HG03342 (cell line): ENCODE measurements around the gene AHRR.
A peak's percentile ranks its signal among the peaks of the same experiment; 100 is the strongest.

ENCODE experiments used
- ATAC-seq: cut with Tn5 transposase; IDR thresholded peaks from one replicate; pipeline ENCODE4 v1.9.1; 2021; ENCODE audit warnings: mild to moderate bottlenecking, moderate library complexity; ENCODE audit not compliant: unreplicated experiment

The AHRR gene

GRCh38 chr5:435961-436640, 114.6 kb downstream of the AHRR start:
- no peak for ATAC-seq

DNA sequence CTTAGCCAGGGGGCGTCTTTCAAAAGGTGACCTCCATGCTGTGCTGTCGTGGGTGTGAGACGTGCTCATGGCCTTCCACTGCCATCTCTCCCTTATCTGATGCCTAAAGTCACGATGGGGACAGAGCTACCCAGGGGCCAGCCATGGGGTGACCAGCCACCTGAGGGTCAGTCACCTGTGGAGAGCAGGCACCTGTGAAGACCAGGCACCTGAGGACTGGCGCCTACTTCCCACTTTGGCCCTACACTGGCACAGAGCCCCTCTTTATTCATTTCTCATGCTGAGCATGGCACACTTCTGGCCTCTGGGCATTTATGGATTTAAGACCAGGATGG, 115.1 kb downstream of the AHRR start:
- no peak for ATAC-seq

DNA sequence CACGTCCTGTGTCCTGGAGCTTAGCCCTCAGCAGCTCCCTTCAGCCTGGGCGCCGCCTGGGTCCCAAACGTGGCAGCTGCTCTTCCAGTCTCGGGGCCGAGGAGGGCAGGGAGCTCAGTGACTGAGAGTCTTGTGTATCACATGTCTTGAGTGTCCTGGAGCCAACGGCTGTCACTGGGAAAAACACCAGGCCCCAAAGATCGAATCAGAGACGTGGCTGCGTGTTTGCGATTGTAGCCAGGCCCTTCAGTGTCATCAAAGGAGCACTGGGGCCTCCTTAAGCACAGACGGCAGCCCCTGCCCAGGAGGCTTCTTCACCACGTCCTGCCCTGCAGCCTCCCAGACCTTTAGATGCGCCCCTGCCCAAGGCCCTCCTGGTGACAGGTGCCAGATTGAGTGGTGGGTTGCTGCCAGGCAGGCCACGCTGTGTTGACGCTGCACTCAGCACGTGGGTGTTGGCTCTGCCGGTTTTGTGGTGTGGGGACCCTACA, 115.8 kb downstream of the AHRR start:
- ATAC-seq, result no peak

- no peak for ATAC-seq
Observed at GRCh38 chr5:438481-438981, 117.0 kb downstream of the AHRR start.

DNA sequence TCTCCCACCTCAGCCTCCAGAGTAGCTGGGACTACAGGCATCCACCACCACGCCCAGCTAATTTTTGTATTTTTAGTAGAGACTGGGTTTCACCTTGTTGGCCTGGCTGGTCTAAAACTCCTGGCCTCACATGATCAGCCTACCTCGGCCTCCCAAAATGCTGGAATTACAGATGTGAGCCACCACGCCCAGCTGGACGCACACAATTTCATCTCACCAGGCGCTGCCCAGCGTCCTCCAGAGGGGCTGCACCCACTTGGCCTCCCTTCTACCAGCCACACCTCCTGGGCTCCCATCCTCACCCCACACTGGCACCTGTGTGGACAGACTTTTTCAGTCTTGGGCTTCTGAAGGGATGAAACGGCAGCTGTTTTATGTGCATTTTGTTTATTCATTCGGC, 117.7 kb downstream of the AHRR start:
- ATAC-seq, result no peak

DNA sequence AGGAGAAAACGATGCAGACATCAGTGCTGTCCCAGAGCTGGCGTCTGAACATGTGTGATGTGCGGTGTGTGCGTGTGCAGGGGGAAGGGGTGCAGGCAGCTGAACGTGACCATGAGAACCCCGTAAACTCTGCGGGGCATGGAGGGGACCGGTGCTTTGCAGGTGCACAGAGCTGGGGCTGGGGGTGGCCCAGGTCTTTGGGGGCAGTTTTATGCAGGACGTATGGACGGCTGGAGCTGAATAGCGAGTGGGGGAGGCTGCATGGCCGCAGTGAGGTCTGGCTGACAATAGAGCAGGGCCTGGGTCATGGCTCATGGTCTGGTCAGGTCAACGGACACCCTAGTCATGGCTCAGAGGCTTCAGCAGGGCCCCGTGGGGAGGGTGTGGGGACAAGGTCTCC, 118.1 kb downstream of the AHRR start:
- no peak for ATAC-seq

DNA sequence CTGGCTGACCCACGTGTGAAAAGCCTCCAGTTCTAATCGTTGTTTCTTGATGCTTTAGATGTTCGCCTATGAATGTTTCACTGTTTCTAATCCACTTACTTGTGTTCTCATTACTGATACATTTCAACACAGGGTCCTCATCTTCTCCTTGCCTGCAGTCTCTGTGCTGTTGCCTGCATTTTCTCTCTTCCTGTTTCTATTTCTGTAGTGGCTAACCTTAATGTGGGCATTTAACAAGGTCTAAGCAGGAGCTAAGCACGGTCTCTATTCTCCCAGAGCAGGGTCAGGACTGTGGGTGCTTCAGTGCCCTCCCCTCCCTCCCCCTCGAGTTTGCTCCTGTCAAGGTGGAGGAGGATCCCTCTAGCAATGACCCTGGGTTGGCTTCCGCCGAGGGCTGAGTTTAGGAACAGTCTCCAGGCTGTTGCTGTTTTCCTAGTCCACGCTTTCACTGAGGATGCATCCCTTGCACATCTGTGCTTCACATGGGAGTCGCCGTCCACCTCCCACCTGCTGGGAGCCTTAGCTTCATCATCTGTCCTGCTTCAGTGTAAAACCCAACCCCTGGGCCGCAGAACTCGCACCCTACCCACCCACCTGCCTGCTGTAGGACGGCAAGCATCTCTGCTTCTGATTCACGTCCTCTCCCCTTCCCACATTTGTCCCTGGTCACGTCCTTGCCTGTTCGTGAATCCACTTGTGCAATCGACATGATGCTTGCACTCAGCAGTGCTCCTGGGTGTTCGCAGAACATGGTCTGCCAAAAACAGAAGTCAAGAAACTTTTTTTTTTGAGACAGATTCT, 119.1 kb downstream of the AHRR start:
- ATAC-seq, result no peak

GRCh38 chr5:441996-442334, 120.5 kb downstream of the AHRR start:
- no peak for ATAC-seq

GRCh38 chr5:442335-443238, 121.1 kb downstream of the AHRR start, which contains the start of gene EXOC3:
EXOC3 (plus strand) TSS chr5:443176; CDS start chr5:446206, 3,030 bp downstream.
- ATAC-seq, result peak; percentile 88

GRCh38 chr5:443239-444151, 122.0 kb downstream of the AHRR start:
- ATAC-seq, result peak; percentile 23

GRCh38 chr5:444226-444625, 122.7 kb downstream of the AHRR start:
- ATAC-seq, result no peak

- no peak for ATAC-seq
Observed at GRCh38 chr5:445591-445990, 124.1 kb downstream of the AHRR start.

DNA sequence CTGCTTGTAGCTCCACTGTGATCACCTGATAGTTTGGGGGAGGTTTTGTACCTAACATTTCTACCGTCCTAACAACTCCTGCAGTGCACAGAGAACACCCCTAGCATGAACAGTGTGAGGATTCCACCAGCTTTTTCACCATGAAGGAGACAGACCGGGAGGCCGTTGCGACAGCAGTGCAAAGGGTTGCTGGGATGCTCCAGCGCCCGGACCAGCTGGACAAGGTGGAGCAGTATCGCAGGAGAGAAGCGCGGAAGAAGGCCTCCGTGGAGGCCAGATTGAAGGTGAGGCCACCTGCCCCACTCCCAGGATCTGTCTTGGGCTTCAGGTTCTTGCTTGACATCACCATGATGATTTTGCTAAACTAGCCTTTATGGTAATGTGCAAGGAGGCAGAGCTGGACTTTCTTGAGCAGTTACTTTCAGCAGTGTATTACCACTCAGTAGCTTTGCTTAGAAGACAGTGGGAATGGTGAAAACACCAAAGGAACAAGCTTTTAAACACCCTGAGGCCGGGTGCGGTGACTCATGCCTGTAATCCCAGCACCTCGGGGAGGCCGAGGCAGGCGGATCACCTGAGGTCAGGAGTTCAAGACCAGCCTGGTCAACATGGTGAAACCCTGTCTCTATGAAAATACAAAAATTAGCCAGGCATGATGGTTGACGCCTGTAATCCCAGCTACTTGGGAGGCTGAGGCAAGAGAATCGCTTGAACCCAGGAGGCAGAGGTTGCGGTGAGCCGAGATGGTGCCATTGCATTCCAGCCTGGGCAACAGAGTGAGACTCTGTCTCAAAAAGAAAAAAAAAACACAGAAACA, 124.8 kb downstream of the AHRR start:
- no peak for ATAC-seq

DNA sequence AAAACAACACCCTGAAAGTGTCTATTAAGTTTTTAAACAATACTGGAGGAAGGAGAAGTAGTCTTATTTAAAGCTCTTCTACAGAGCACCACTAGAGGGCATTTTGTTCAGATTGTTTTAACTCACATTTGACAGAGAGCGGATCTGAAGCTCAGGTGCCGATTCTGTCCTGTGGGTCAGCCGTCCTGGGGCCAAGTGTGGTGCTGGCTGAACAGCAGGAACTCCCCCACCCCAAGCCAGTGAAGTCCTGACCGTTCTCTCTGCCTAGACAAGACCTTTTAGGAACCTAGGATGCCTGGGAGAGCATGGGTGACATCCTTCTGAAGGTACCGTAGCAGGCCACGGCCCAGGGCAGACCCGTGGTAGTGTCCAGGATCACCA, 125.4 kb downstream of the AHRR start:
- no peak for ATAC-seq

- ATAC-seq, result no peak
Observed at GRCh38 chr5:447501-447900, 126.0 kb downstream of the AHRR start.

GRCh38 chr5:448061-448765, 126.7 kb downstream of the AHRR start:
- ATAC-seq, result no peak

DNA sequence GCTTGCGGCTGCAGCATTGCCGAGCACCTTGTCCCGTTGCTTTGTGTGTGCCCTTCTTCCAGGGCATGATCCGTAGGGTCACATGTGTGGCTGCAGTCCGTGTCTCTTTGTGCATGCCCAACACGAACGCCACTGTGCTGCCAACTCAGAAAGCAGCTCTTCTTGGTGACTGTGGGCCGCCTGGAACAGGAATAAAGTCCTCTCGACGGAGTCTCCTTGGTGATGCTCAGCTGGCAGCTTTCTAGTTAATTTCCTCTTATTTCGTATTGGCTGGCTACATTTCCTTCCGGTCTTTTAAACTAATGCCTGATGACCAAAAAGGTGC, 127.2 kb downstream of the AHRR start:
- no peak for ATAC-seq

- no peak for ATAC-seq
Observed at GRCh38 chr5:449151-449550, 127.6 kb downstream of the AHRR start.
